Neural cell (in vitro differentiated cells): ENCODE data around the gene SCAANT1.

ENCODE experiments used
- EP300 ChIP-seq: fragments of 450-650 bp; conservative IDR thresholded peaks from 2 replicates; pipeline ENCODE4 v1.6.1; 2014; ENCODE audit warnings: antibody characterized with exemption, mild to moderate bottlenecking, moderate library complexity; ENCODE audit not compliant: poor library complexity, severe bottlenecking
- EZH2 ChIP-seq: fragments of 200-600, 300-800 bp; shearing (Covaris generic), sonication (generic); IDR thresholded peaks from 2 replicates; pipeline ENCODE4 v1.6.1; 2014; ENCODE audit warnings: antibody characterized with exemption, low read length, borderline replicate concordance, mild to moderate bottlenecking; ENCODE audit not compliant: insufficient read depth, poor library complexity, severe bottlenecking
- MXI1 ChIP-seq: fragments of 450-650 bp; conservative IDR thresholded peaks from 2 replicates; pipeline ENCODE4 v1.6.1; 2014; ENCODE audit warnings: antibody characterized with exemption, mild to moderate bottlenecking; ENCODE audit not compliant: poor library complexity, severe bottlenecking
- POLR2AphosphoS5 ChIP-seq: IDR thresholded peaks from 2 replicates; pipeline ENCODE4 v1.6.1; 2012
- TF ChIP-seq, protein P1 (sequence below): fragments of 450-650 bp; IDR thresholded peaks from 2 replicates; pipeline ENCODE4 v1.5.1; 2014; ENCODE audit warnings: antibody characterized with exemption, mild to moderate bottlenecking, moderate library complexity; ENCODE audit not compliant: poor library complexity, severe bottlenecking
- TF ChIP-seq, protein P2 (sequence below): IDR thresholded peaks from 2 replicates; pipeline ENCODE4 v1.6.1; 2012; ENCODE audit warnings: borderline replicate concordance

DNA sequence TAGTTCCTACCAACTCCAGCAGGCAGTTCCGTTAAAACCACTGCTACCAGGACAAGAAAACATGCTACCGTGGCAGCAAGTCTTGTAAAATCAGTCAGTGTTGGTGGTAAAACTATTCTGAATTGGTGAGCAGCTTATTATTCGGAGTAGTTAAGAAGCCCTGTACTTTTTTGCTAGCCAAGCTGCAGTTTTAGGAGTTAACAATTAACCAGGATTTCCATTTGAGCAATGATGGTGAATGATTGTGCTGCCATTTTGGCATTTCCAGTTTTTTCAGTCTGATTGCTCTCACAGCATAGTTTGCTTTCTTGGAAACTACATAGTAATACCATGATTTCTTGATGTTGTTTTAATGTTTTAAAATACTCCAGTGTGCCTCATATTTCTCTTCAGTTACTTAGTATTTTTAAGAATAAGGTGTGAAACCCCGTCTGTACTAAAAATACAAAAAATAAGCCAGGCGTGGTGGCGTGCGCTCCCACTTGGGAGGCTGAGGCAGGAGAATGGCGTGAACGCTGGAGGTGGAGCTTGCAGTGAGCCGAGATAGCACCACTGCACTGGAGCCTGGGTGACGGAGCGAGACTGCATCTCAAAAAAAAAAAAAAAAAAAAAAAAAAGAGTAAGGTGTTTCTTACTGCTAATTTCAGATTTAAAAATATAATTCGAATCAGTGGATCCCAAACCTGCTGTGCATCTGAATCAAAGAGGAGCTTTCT, 43.8 kb upstream of the SCAANT1 start:
- TF ChIP-seq, protein P1, sequence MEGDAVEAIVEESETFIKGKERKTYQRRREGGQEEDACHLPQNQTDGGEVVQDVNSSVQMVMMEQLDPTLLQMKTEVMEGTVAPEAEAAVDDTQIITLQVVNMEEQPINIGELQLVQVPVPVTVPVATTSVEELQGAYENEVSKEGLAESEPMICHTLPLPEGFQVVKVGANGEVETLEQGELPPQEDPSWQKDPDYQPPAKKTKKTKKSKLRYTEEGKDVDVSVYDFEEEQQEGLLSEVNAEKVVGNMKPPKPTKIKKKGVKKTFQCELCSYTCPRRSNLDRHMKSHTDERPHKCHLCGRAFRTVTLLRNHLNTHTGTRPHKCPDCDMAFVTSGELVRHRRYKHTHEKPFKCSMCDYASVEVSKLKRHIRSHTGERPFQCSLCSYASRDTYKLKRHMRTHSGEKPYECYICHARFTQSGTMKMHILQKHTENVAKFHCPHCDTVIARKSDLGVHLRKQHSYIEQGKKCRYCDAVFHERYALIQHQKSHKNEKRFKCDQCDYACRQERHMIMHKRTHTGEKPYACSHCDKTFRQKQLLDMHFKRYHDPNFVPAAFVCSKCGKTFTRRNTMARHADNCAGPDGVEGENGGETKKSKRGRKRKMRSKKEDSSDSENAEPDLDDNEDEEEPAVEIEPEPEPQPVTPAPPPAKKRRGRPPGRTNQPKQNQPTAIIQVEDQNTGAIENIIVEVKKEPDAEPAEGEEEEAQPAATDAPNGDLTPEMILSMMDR: no peak
- TF ChIP-seq EZH2 (no peak), EP300 (no peak), POLR2AphosphoS5 (no peak), MXI1 (no peak)
- TF ChIP-seq, protein P2, sequence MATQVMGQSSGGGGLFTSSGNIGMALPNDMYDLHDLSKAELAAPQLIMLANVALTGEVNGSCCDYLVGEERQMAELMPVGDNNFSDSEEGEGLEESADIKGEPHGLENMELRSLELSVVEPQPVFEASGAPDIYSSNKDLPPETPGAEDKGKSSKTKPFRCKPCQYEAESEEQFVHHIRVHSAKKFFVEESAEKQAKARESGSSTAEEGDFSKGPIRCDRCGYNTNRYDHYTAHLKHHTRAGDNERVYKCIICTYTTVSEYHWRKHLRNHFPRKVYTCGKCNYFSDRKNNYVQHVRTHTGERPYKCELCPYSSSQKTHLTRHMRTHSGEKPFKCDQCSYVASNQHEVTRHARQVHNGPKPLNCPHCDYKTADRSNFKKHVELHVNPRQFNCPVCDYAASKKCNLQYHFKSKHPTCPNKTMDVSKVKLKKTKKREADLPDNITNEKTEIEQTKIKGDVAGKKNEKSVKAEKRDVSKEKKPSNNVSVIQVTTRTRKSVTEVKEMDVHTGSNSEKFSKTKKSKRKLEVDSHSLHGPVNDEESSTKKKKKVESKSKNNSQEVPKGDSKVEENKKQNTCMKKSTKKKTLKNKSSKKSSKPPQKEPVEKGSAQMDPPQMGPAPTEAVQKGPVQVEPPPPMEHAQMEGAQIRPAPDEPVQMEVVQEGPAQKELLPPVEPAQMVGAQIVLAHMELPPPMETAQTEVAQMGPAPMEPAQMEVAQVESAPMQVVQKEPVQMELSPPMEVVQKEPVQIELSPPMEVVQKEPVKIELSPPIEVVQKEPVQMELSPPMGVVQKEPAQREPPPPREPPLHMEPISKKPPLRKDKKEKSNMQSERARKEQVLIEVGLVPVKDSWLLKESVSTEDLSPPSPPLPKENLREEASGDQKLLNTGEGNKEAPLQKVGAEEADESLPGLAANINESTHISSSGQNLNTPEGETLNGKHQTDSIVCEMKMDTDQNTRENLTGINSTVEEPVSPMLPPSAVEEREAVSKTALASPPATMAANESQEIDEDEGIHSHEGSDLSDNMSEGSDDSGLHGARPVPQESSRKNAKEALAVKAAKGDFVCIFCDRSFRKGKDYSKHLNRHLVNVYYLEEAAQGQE: no peak
